ENCODE data around the gene A2ML1.
"Not testable (repeated sequence)": the region's sequence is repeated elsewhere in the genome, so short reads cannot be mapped to it uniquely, and the experiment has no call there.

The A2ML1 gene

GRCh38 chr12:8859448-8859847 lies 37.0 kb downstream of the A2ML1 start:
- DNase-seq = not testable (repeated sequence)

DNA sequence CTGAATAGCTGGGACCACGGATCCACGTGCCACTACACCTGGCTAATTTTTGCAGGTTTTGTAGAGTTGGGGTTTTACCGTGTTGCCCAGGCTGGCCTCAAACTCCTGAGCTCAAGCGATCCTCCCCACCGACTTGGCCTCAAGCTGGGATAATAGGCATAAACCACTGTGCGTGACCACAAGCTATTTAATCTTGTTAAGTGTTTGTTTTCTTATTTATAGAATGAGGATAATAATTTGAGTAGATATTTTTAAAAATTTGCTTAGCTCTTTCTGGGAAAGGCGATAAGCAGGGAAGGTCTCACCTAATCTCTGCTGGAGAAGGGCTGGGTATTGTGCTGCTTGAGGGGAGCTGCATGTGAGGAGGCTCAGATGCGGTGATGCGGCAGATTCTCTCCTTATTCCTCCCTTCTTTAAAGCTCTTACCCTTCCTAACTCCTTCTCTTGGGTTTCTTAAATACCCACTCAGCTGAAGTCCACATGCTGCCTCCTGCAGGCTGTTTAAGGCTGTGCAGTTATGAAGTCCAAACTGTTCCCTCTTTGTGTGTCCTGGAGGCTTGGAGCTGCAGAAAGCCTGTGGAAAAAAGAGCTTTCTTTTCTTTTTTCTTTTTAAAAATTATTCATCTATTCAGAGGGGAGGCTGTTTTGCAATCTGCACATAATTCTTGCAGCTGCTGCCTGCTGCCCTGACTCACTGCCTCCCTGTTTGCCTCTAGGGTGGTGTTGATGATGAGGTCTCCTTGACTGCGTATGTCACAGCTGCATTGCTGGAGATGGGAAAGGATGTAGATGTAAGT lies 37.9 kb downstream of the A2ML1 start:
- DNase-seq = peak; percentile 57

- DNase-seq = no peak
These were observed 44.0 kb downstream of the A2ML1 start for GRCh38 chr12:8866429-8866828.

DNA sequence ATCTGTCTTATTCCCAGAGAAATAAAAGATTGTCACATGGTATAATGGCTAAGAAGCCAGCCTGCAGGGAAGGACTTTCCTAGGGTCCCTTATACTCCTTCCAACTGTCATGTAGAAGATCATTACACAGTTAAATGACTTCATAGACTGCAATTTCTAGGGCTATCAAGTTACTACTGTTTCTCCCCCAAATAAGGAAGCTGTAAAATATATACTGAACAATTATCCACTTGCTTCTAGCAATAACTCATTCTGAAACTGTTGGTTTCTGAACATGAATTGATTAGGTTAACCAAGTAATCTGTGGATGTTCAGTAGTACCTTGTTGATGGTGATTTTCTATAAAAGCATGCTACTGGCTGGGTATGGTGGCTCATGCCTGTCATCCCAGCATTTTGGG lies 44.6 kb downstream of the A2ML1 start:
- DNase-seq = no peak

- no peak for DNase-seq
These were observed 45.4 kb downstream of the A2ML1 start for GRCh38 chr12:8867786-8868185.

- DNase-seq = no peak
These were observed 48.2 kb downstream of the A2ML1 start for GRCh38 chr12:8870586-8870985.

DNA sequence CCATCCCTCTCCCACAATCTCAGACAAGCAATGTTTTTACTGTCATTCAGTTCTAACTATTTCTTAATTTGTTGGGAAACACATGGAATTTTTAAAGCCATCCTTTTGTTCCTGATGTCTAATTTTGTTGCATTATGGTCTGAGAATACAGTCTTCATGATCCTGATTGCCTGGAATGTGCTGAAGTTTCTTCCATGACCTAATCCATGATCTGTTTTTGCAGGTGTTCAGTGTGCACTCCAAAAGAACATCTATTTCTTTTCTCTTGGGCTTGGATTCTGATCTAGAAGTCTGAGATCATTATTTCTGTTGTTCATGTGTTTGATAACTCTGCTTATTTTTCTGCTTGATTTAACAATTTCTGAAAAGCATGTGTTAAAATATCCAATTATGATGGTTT lies 48.6 kb downstream of the A2ML1 start:
- no peak for DNase-seq

DNA sequence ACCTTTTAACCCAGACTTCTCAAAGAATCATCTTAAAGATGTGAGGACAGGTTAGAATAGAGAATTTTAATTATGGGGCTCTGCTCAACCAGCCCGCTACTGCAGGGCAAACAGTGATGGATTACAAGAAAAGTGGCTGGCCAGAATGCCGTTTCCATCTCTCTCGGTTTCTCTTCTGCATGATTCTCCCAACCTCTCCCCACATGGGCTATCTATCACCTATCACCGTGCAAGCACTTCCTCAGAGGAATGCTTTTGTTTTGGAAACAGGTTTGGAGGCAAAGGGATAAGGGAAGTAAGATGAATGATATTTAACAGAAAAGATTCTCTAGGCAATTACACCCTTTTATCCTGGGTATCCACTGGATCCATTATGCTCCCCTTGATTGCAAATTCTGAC lies 54.5 kb downstream of the A2ML1 start:
- no peak for DNase-seq

GRCh38 chr12:8886502-8887284 lies 64.3 kb downstream of the A2ML1 start:
- DNase-seq = no peak

- DNase-seq = no peak
These were observed 64.9 kb downstream of the A2ML1 start for GRCh38 chr12:8887285-8887715.

GRCh38 chr12:8890313-8891085 lies 68.1 kb downstream of the A2ML1 start:
- DNase-seq = peak; percentile 16

DNA sequence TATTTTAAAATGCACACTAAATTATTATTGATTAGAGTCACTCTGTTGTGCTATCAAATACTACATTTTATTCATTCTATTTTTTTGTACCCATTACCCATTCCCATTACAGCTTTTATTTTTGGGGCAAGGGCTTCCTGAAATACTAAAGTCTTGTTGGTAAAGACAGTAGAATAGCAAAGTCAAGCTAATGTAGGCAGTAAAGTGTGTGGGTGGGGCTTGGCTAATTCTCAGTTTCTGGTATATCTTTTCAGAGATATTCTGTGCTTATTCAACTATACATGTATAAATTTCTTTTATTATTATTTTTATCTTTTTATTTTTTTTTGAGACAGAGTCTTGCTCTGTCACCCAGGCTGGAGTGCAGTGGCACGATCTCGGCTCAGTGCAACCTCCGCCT lies 69.6 kb downstream of the A2ML1 start:
- DNase-seq = no peak

DNA sequence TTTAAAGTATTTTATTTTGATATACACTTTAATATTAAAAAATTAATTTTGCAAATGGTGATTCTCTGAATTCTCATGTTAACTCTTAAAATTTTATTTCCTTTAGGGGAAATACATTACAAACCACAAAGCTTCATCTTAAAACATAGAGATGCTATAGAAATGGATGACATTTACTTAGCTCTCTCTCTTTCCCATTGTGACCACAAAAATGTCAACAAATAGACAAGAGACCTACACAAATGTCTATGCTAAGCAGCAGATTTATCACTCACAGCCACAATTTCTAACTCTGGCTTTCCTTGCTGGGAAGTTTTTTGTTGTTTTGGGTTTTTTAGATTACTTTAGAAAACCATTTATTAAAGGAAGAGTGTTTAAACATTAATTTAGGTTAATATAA lies 72.0 kb downstream of the A2ML1 start:
- DNase-seq = no peak

DNA sequence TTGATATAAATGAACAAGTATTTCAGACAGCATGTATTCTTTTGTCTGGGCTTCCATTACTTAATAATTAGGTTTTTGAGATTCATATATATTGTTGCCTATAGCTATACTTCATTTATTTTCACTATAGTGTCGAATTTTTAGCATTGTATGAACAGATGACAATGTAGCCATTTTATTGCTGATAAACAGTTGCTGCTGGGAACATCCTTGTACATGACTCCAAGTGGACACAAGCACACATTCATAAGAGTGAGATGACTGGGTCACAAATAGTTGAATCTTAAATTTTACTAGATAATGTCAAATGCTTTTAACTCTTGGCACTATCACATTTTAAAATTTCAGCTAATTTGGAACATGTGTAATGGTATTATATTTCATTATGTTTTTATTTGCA lies 72.6 kb downstream of the A2ML1 start:
- no peak for DNase-seq

- no peak for DNase-seq
These were observed 74.7 kb downstream of the A2ML1 start for GRCh38 chr12:8897081-8897480.

DNA sequence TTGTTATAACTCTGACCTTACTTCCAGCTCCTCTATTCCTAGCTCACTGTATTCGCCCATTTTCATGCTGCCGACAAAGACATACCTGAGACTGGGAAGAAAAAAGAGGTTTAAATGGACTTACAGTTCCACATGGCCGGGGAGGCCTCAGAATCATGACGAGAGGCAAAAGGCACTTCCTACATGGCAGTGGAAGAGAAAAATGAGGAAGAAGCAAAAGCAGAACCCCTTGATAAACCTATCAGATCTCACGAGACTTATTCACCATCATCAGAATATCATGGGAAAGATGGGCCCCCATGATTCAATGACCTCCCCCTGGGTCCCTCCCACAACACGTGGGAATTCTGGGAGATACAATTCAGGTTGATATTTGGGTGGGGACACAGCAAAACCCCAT lies 77.4 kb downstream of the A2ML1 start:
- DNase-seq = no peak

DNA sequence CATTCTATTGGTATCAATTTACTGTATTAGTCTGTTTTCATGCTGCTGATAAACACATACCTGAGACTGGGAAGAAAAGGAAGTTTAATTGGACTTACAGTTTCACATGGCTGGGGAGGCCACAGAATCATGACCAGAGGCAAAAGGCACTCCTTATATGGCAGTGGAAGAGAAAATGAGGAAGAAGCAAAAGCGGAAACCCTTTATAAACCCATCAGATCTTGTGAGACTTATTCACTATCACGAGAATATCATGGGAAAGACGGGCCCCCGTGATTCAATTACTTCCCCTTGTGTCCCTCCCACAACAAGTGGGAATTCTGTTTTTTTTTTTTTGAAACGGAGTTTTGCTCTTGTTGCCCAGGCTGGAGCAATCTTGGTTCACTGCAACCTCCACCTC lies 80.3 kb downstream of the A2ML1 start:
- not testable (repeated sequence) for DNase-seq

DNA sequence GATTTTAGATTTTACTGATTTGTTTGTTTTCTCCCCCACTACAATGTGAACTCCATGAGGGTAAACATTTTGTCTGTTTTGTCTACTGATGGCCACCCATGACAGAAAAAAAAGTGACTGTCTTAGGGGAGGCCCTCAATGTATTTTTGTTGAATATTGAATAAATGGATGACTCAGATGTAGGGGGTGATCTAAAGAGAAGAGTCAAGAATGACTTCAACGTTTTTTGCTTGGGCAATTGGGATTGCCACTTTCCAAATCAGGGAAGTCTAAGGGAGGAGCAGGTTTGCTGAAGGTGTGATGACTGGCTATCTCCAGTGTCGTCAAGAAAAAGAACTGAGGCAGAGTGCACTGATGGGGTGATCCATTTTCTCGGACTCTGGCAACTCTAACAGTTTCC lies 81.2 kb downstream of the A2ML1 start:
- DNase-seq = no peak

- no peak for DNase-seq
These were observed 82.2 kb downstream of the A2ML1 start for GRCh38 chr12:8904665-8905064.

- DNase-seq = no peak
These were observed 83.1 kb downstream of the A2ML1 start for GRCh38 chr12:8905546-8905945.

DNA sequence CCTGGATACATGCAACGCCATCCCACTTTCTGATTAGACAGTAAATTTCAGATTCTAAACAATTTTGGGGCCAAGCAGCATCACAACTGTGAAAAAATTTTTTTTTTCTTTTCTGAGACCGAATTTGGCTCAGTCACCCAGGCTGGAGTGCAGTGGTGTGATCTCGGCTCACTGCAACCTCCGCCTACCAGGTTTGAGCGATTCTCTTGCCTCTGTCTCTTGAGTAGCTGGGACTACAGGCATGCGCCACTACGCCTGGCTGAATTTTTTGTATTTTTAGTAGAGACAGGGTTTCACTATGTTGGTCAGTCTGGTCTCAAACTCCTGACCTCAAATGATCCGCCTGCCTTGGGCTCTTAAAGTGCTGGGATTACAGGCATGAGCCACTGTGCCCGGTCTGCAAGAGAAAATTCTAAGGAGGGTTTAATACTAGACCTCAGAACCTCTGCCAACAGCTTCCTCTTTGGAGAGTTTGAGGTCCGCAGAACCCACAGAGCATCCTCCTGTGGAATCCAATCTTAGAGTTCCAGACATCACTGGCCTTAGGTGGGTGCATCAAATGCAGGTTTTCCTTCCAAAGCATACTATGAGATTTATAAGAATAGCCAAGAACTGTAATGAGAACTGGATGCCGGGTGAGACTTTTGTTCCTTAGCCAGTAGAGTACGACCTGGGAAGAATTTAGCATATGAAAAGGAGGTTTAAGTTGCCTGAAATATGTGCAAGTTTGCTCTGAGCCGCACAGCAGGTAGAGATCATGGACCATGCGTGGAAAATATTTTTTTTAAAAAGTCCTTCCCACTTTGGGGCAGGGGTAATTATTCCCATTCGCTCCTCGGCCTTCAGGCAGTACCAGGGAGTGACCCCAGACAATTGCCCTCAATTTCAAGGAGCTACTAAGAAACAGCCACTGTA lies 84.1 kb downstream of the A2ML1 start:
- no peak for DNase-seq

GRCh38 chr12:8907513-8907912 lies 85.1 kb downstream of the A2ML1 start:
- no peak for DNase-seq
